NT2/D1 (cell line): ENCODE results near the gene CCL22.

ENCODE experiments used
- SUZ12 ChIP-seq: IDR thresholded peaks from 2 replicates; pipeline ENCODE4 v1.6.1; 2011; ENCODE audit not compliant: insufficient read length, insufficient read depth; ENCODE audit errors: extremely low read depth
- YY1 ChIP-seq: IDR thresholded peaks from 2 replicates; pipeline ENCODE4 v1.6.1; 2011; ENCODE audit not compliant: insufficient read length, insufficient read depth
- ZNF274 ChIP-seq: IDR thresholded peaks from 2 replicates; pipeline ENCODE4 v1.6.1; 2011; ENCODE audit warnings: mild to moderate bottlenecking, low read depth, low read length

DNA sequence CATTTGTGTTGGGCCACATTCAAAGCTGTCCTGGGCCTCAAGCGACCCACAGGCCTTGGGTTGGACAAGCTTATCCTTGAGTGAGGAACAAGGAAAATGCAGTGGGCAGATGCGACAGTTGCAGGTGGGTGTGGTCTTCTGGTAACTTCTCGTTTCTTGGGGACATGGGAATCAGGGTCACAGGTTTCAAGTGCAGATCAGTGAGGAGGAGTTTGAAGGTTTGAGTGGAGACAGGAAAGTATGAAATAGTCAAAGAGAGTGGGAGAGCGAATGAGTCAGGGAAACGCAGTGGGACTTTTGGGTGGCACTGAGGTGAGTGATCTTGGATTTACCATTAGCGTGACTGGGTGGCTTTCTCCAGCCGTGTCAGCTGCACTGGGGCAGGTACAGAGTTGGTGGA, 15.4 kb upstream of the CCL22 start:
- TF ChIP-seq ZNF274 (no peak), YY1 (no peak), SUZ12 (no peak)
